ENCODE results near the gene NPEPL1.

- no peak for TF ChIP-seq POLR2A (IDR thresholded peaks at IDR 0.05)
- TF ChIP-seq CTCF (IDR thresholded peaks at IDR 0.05): no peak
- no peak for TF ChIP-seq POLR2AphosphoS5 (IDR thresholded peaks at IDR 0.05)
These were observed 22.5 kb upstream of the NPEPL1 start for GRCh38 chr20:58670102-58670501.
